Right ventricle myocardium inferior (tissue), 1 donor: ENCODE results near the gene TIAL1. TPM values are rescaled to one million over a fixed set of nuclear protein-coding genes. Genes with fewer than 3 reads are reported as not detected.
"Not testable (repeated sequence)": the region's sequence is repeated elsewhere in the genome, so short reads cannot be mapped to it uniquely, and the experiment has no call there.

Source experiments
- ATAC-seq: fragments of 200-7000 bp; cut with Tn5 transposase; one replicate; pipeline ENCODE4 v1.9.1; 2020; ENCODE audit warnings: mild to moderate bottlenecking, moderate library complexity
- DNase-seq: peaks from one replicate; pipeline ENCODE4 v3.0.0; 2021; ENCODE audit errors: missing footprints
- intact Hi-C: fragments of 100-400 bp; cut with DNase I; formaldehyde crosslinking; loops from one replicate; pipeline ENCODE4 v1.11.0; 2022
- total RNA-seq: library from RNA; stranded (reverse); fragmentation: NEBNext Ultra II Directional; extraction: Animal tissue kit (Norgen Biotek cat#: 25700); gene quantifications from one replicate; pipeline ENCODE4 v1.2.1, GENCODE V29; 2021
- donor health status: DM: no; HTN: yes; CAD: no; lungs with severe emphysema.

The TIAL1 gene
- total RNA-seq, 1 donor from 2014 or later: 74.0 TPM

DNA sequence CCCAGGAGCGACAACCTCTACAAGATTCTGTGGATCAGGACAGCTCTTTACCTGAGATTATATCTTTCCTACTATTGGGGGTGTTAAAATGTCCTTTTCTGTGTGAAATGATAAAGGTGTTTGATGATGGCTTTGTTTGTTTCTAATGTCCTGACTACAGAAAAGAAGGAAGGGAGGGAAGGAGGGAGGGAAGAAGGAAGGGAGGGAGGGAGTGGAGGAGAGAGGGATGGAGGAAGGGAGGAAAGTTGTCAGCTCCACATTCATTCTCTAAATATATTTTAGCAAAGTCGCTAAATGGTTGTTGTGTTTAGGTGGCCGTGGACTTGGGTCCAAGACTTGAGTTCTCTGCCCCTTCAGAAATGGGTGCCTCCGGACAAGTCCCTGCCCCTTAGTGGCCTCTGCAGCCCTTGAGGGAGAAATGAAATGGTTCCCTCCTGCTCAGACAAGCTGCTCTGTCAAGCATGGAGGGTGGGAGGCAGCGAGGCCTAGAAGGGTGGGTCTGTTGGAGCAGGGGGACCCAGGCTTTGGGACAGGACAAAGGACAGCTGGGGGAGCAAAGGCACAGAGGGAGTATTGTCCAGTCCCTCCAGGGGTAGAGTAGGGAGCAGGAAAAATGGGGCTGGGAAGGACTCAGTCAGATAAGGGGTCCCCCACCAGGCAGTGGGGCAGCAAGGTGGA is 58.7 kb downstream of the TIAL1 start:
- ATAC-seq (no peak), DNase-seq (no peak)
- intact Hi-C loops: no loop called here

DNA sequence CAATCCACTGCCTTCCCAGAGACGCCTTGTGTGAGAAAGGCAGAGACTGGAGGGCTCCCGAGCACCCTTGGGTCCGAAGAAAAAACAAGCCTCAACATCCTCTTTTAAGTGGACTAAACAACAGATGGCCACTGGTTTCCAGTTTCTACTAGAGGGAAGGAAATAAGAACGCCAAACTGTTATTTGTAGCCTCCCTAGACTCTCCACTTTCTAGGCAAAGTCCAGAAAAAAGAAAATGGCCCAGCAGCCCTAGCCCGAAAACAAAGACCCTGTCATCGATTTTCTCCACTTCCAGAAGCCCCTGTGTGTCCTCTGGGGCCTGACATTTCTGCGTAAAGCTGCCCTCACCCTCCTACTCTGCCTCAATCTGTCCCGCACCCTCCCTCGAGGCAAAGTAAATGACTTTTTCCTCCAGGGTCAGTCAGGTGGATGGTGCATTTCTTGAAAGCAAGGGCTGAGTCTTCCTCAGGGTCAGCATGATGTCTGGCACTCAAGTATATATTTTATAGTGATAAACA is 60.2 kb downstream of the TIAL1 start:
- intact Hi-C loops: no loop called here
- no peak for DNase-seq
- no peak for ATAC-seq

DNA sequence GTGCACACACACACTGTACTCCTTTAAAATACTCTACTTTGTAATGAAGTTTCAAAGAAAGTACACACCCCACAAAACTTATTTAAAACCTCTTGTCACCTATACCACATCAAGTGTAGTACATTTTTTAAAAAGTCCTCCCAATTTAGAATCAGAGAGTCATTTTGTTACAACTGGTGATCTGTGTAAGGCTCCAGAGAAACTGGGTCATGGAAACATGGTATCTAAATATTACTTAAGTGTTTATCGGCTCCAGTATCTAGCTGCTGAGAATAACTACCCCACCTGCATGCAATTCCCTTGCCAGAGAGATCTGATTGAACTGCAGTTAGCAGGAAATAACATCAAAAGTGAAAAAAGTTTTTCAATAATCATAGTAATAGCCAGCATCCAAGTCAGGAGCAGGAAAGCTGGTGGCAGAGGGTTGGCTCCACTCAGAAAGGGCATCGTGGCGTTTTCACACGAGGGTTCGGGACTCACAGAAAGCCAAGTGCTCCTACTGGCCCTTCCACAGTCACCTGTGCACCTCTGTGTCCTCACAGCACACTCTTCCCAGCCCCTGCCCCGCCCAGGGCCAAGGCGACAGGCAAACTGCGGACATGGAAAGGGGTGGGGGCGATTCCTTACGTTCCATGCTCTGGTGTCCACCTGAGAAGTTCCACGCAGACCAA is 60.8 kb downstream of the TIAL1 start:
- intact Hi-C loops: no loop called here
- no peak for DNase-seq
- no peak for ATAC-seq

DNA sequence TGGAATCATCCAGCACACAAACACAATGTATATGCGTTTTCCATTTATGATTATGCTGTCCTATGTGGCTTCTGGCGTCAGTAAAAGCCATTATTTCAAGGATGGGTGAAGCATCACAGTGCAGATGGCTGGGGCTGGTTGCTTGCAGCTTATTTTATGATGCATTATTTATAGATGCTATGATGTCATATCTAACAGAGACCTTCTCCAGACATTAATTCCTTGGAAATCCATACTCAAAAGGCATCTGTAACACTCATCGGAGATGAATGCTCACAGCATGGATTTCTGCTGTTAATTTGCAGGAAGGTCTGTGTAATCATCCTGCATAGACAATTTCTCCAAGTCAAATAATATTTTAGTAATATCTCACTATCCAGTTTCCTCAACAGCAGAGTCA is 61.5 kb downstream of the TIAL1 start:
- DNase-seq: no peak
- intact Hi-C loops: no loop called here
- no peak for ATAC-seq

DNA sequence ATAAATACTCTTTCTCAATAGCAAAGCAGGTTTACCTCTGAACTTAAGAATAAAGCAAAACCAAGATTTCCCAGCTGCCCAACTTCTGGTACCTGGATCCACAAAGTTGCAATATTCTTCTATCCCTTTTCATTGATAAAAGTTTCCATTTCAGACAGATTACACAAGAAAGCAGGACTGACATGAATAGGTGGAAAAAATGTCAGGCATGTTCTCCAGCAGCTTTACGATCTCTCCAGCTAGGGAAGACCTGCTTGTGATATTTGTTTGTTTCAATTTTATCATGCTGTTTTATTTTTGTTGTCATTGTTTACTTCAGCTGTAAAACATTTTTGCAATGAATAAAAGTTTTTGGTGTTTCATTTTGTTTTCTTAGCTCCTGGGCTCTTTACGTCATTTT is 63.3 kb downstream of the TIAL1 start:
- DNase-seq: no peak
- intact Hi-C loops: no loop called here
- no peak for ATAC-seq

DNA sequence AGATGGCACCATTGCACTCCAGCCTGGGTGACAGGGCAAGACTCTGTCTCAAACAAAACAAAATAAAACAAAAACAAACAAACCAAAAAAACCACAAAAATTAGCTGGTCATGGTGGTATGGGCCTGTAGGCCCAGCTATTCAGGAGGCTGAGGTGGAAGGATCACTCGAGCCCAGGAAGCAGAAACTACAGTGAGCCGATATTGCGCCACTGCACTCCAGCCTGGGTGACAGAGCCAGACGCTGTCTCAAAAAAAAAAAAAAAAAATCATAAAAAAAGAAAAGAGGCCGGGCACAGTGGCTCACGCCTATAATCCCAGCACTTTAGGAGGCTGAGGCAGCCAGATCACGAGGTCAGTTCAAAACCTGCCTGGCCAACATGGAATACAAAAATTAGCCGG is 64.0 kb downstream of the TIAL1 start:
- DNase-seq, intact Hi-C loops: not testable (repeated sequence)
- ATAC-seq: peak; percentile 40

DNA sequence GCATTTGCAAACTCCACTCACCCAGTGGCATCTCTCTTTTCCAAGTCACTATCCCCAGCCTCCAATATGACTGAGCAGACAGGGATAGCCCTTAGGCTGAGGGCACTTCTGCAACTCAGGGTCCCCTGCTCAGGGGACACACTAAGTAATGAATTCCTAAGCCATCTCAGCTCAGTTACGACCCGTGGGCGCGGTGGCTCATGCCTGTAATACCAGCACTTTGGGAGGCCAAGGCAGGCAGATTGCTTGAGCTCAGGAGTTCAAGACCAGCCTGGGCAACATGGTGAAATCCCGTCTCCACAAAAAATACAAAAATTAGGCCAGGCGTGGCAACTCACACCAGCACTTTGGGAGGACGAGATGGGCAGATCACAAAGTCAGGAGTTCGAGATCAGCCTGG is 64.5 kb downstream of the TIAL1 start:
- DNase-seq, intact Hi-C loops, ATAC-seq: not testable (repeated sequence)

DNA sequence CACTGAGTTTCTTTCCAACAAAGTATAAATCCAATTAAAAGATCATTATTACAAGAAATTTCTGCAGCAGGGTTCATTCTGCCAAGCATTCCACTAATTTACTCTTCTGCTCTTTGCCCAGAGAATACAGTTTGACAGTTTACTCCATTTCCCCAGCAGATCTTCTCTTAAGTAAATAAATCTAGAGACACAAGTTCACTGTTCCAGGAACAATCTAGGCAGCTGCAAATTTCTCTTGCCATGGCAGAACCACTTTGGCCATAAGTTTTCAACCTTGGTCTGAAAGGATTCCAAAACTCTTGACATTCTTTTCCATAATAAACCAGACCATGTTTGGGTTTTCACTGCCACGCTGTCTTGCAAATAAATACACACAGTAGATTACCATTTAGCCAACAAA is 65.7 kb downstream of the TIAL1 start:
- DNase-seq (no peak), ATAC-seq (no peak)
- intact Hi-C loops: no loop called here

DNA sequence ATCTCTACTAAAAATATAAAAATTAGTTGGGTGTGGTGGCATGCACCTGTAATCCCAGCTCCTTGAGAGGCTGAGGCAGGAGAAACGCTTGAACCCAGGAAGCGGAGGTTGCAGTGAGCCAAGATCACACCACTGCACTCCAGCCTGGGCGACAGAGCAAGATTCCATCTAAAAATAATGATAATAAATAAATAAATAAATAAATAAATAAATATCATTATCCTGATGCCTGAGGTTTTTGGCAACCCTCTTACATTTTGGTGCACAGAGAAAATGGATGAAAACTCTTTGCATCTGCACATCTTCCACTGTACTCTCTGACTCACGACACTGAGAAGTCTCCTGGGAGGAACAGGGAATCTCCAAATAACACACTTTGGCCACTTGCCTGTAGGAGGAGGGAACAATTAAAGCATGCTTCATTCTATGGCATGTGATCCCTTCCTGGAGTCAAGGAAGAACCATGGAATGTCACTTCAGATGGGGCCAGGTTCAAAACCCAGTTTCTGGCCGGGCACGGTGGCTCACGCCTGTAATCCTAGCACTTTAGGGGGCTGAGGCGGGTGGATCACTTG is 68.0 kb downstream of the TIAL1 start:
- ATAC-seq, intact Hi-C loops: not testable (repeated sequence)

DNA sequence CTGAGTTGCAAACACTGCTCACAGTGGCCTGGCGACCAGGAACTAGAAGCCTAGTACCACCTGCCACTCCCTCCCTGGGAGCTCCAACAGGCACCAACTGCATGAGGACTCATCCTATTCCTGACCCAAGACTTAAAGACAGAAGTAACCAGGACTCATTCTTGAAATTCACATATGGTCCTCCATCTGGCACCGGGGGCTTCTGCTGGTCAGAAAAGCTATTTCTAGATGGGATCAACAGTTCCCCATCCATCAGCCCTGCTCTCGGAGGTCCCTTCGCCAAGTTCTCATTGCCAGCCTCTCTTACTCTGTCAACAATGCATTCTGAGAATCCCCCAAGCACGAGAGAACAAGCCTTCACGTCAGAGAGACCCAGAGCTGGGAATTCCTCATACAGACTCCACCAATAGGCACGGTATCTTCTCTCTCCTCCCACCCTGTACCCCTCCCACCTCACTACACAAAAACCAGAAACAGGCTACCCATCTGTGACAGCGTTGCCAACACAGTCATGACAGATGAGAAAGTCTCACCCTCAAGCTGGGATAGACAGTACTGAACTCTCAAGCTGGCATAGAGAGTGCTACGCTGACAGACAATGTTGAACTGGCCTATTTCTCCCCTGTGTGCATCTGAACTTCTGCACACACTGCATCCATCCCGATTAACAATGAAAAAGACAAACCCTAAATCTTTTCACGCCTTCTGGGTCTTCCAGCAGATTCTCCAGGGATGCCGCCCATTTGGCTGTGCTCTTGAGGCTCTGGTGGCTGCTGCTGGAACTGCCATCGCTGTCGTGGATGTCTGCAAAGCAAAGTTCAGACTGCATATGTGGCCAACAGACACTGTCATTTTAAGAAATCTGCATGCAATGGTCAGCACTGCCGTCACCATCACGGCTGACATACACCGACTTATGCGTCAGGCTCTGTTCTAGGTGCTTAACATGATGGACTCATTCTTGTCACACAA is 69.9 kb downstream of the TIAL1 start:
- ATAC-seq (no peak), DNase-seq (no peak)
- intact Hi-C loops: no loop called here

More for the DNA sequence above, 68.0 kb downstream of the TIAL1 start:
- not testable (repeated sequence) for DNase-seq

DNA sequence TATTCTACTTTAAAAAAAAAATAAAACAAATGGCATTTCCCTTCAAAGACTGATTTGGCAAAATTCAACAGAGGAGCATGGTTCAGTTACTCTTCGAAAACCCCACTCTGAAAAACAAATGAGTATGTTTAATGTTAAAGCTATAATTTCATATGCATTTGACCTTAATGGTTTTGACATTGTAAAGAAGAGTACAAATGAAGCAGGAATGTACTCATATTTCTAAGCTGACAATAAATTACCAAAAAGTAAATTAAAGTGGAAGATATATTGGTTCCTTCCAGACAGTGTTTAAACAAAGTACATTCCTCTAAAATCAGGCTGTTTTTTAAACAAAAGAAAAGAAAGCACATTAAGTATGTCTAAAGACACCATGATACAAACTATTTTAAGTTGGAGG is 70.6 kb downstream of the TIAL1 start:
- ATAC-seq (no peak), DNase-seq (no peak)
- intact Hi-C loops: no loop called here

DNA sequence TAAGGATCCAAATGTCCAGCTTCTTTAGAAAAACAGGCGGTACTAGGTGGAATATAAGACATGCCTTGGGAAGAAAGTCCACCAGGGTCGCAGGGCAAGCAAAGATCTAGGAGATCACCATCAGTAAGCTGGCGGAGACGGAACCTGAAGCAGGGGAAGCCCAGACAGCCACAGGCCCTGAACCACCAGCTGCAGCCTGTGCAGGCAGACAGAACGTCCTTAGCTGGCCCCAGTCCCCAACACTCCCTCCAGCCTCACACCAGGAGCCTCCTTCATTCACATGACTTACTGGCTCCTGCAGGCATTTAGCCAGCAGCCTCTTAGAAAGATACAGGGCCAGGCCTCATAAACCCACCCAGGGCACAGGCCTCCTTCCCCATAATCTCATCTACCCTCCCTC is 71.6 kb downstream of the TIAL1 start:
- no peak for DNase-seq
- no peak for ATAC-seq
- intact Hi-C loops: no loop called here

DNA sequence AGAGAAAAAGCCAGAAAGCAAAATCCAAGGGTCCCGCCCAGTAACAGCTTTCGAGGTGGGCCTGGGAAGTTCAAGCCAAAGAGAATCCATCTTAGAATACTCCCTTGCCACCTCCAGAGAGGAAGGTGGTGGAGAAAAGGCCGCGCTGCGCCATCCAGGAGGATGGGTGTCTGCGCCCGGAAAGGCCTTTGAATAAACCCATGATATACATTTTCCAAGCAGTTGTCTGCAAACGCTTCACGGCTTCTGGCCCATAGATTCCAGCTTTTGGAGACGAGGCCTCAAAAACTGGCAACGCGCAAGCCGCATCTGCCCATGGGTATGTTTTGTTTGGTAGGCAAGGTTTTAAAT is 72.1 kb downstream of the TIAL1 start:
- intact Hi-C loops: no loop called here
- ATAC-seq (no peak), DNase-seq (no peak)

DNA sequence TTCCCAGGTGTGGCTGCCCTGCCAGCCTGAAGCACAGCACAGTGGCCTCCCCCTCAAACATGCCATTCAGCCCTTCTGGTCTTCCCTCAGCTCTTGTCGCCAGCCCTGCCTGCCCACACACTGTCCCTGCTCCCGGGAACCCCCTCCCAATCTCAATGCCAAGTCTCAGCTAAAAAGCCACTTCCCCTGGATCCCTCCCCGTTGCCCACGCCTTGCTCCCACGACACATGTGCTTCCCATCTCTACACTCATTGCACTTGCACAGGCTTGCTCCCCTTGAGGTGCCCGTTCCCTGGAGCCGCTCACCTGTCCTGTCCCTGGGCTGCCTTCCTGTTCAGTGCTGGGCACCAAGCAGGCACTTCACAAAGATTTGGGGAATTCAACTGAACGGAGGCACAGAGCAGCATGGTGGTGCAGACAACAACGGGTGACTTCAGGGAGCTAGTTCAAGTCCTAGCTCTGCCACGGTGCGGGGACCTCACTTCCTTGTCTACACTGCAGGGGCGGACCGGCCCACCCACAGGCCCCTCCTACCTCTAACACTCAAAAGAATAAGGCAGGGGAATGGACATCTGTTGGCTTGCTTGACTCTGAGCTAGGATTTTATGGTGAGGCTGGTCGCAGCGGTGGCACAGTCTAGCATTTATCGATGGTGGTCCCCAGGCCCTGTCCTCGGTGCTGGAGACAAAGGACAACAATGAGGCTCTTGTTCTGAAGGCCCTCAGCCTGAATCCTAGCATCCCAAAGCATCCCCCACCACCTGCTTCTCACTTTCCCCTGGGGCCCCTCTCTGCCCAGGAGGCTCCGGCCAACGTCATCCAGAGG is 72.7 kb downstream of the TIAL1 start:
- ATAC-seq (no peak), DNase-seq (no peak)

More for the DNA sequence above, 72.7 kb downstream of the TIAL1 start:
- intact Hi-C loops: no loop called here
